Superior temporal gyrus (tissue), 1 donor: Measurements from ENCODE around the gene APOC4.
"Not testable (repeated sequence)": the region's sequence is repeated elsewhere in the genome, so short reads cannot be mapped to it uniquely, and the experiment has no call there.

ENCODE experiments used
- DNase-seq: peaks from one replicate; pipeline ENCODE4 v3.0.0-alpha.2; 2016; ENCODE audit errors: extremely low spot score

APOC4 gene

DNA sequence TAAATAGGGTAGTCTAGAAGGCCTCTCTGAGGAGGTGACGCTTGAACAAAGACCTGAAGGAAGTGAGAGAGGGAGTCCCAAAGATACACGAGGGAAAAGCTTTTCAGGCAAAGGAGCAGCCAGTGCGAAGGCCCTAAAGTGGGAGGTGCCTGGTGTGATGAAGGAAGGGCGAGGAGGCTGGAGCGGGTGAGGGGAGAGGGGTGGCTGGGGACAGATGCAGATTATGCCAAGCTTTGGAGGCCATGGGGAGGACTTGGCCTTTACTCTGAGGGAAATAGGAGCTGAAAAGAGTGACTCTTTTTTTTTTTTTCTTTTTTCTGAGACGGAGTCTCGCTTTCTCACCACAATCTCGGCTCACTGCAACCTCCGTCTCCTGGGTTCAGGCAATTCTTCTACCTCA lies 16.1 kb downstream of the APOC4 start:
- DNase-seq, result no peak

DNA sequence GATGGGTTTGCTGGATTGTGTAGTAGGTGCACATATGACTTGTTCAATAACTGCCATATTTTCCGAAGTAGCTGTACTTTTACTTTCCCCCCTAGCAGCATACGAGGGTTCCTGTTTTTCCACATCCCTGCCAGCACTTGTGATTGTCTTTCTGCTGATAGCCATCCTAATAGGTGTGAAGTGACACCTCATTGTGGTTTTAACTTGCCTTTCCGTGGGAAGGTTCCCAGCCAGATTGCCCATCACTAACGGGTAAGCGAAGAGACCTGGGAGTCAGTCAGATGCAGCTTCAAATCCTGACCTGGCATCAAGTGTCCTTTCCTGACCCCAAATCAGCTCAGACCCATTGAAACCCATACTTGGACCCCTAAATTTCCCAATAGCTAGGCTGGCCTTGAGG lies 17.7 kb downstream of the APOC4 start:
- DNase-seq, result no peak

DNA sequence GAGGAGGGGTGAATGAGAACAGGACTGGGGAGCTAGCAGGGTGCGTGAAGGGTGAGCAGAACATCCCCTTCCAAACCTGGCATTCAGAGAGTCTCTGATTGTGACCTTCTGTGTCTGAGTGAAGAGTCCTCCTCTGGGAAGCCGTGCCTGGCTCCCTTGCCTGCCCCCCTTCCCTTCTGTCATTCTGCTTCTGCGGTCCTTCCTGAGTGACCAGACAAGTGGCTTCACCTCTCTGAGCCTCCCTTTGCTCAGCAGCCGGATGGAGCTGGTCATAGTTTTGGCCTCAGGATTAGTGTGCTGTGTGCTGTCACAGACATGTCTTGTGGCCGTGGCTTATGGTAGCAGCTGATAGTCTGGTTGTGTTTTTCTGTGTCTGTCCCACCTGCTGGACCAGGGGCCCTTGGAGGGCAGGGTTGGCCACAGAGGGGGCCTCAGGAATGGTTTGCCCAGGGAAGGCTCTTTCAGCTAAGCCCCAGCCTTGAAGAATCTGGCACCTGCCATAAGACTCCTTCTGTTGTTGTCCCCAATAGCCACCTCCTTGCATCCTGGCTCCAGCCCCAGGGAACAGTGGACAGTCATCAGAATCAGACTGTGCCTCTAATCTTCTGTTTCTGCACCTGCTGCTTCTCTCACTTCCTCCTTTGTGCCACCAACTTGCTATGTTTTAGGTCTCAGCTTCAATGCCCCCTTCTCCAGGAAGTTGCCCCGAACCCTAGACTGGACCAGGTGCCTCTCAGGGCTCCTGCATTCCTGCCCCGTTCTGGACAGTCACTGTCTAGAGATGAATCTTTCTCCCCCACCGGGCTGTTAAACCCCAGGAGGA lies 19.1 kb downstream of the APOC4 start:
- no peak for DNase-seq

DNA sequence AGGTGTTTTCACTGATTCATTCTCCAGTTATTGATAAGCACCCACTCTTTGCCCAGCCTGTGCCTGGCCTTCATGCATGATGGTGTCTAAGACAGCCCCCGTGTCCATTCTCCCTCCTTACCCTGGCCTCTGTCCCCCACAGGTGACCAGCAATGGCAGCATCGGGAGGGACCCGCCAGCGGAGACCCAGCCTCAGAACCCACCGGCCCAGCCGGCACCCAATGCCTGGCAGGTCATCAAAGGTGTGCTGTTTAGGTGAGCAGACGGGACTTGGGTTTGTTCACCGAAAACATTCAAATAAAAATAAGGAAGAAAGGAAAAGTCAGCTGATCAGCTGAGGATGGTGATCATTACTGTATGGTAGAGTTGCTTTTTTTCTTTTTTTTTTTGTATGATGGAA lies 19.8 kb downstream of the APOC4 start:
- no peak for DNase-seq

DNA sequence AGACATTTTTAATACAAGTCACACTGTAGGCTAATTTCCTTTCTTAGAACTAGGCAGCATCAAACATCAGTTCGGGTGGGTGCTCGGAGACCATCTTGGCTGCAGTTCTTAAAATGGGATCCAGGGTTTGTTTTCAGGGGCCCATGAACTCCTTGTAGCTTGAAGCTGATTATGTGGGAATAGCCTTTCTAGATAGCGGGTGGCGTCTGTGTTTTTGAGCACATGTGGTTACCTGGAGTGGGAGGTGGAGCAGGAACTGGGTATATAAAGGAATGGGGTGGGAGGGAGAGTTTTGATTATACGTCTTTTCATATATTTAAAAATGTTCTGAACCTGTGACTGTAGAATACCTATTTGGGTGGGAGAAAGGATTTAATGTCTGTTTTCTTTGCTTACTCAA lies 26.1 kb downstream of the APOC4 start:
- no peak for DNase-seq

DNA sequence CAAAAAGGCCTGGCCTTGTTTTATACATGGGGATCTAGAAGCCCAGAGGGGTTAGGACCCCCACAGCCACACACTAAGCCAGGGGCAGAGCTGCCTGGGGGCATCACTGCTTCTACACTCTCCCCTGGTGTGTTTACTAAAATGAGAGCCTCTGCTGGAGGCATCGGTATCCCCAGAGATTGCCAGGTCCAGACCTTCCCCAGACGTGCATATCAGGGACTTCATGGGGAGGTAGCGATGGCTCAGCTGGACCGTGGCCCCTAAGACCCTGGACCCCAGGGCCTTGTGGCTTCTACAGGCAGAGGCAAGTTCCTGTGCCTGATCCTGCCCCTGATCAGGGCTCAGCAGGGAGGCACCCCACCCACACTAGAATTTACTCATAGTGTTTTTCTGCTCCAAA lies 26.6 kb downstream of the APOC4 start:
- no peak for DNase-seq

DNA sequence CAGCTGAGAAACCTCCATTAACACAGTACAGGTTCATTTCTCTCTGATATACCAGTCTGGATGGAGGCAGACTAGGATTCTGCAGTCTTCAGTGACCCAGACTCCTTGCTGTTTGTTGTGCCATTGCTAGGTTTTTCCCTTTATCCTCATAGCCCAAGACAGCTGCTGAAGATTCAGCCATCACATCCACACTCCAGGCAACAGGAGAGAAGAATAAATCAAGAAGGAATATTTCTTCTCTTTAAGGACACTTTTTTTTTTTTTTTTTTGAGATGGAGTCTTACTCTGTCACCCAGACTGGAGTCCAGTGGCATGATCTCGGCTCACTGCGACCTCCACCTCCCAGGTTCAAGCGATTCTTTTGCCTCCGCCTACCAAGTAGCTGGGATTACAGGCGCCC lies 27.4 kb downstream of the APOC4 start:
- no peak for DNase-seq

DNA sequence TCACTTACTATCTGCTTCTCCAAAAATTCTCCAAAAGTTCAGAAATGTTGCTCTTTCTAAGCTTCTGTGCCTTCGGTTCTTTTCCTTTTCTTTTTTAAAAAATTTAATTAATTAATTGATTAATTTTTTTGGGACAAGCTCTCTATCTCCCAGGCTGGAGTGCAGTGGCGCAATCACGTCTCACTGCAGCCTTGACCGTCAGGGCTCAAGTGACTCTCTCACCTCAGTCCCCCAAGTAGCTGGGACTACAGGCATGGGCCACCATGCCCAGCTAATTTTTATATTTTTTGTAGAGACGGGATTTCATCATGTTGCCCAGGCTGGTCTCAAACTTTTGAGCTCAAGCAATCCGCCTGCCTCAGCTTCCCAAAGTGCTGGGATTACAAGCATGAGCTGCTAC lies 29.4 kb downstream of the APOC4 start:
- DNase-seq, result not testable (repeated sequence)

DNA sequence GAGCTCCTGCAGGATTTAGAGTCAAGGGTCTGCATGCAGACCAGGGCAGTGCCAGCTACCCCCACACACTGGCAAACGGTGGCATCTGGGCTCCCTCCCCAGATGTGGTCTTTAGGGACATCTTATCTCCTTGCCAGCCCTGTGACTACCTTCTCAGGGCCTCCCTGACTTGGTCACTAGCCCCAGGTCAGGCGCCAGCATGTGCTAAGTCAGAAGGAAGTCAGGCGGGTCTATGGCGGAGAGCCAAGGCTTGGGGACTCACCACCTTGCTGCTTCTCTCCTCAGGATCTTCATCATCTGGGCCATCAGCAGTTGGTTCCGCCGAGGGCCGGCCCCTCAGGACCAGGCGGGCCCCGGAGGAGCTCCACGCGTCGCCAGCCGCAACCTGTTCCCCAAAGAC lies 30.8 kb downstream of the APOC4 start:
- no peak for DNase-seq

DNA sequence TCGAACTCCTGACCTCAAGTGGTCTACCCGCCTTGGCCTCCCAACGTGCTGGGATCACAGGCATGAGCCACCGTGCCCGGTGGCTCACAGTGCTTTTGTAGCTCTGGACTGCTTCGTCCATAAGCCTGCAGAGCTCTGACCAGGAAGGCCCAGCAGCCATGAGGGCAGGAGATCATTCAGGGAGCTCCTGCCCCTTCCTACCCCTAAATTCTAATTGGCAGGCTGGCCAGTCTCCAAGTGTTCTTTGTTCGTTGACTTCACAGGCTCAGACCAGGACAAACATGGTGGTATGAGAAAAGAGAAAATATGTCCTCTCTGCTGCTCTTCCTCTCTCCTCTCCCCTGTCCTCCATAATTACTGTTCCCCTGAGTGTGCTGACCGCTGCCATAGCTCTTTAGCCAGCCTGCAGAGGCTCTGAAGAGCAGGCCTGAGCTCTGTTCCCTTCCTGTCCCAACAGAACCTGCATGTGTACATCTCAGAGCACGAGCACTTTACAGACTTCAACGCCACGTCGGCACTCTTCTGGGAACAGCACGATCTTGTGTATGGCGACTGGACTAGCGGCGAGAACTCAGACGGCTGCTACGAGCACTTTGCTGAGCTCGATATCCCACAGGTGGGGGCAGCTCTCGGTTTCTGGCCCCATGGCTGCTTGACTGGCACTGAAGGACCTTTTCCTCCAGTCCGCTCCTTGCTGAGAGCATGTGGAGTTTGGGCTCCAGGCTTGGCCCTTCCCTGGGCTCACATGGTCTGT lies 32.1 kb downstream of the APOC4 start:
- DNase-seq, result no peak

DNA sequence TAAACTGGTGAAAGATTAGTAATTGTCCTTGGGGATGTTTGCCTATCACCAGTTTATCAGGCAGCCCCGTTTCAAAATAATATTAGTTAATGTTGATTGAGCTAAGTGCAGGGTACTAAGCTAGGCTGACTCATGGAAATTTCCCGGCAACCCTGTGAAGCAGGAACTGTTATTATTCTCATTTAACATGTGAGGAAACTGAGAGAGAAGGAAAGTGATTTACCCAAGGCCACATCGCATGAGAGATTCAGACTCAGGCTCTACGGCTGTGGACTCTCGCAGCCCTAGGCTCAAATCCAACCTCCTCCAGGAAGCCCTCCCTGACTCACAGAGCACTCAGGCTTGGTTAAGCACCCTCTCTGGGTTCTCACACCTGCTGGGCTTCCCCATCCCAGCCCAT lies 32.8 kb downstream of the APOC4 start:
- no peak for DNase-seq

DNA sequence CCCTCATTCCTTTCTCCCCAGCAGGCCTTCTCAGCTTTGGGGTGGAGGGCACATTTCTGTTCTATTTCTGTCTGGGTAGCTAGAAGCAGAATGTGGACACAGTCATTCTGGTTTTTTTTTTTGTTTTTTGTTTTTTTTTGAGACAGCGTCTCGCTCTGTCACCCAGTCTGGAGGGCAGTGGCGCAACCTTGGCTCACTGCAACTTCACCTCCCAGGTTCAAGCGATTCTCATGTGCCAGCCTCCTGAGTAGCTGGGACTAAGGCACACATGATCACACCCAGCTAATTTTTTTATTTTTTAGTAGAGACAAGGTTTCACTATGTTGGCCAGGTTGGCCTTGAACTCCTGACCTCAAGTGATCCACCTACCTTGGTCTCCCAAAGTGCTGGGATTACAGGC lies 33.4 kb downstream of the APOC4 start:
- no peak for DNase-seq

DNA sequence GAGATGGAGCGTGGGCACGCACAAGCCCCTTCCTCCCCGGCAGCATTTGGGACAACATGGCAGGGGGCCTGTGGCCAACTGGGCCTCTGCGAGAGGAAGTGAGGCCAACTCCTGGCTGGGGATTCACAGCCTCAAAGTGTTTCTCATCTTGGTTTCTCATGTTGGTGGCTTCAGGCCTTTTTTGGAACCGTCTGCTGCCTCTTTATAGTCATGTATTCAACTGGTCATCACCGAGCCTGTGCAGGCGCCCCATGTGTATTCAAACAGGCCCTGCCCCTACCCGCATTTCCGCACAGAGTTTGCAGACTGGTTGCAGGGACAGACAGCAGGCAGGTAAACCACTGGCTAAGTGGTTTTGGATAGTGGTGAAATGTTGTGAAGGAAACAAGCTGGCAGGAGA lies 42.0 kb downstream of the APOC4 start:
- no peak for DNase-seq

DNA sequence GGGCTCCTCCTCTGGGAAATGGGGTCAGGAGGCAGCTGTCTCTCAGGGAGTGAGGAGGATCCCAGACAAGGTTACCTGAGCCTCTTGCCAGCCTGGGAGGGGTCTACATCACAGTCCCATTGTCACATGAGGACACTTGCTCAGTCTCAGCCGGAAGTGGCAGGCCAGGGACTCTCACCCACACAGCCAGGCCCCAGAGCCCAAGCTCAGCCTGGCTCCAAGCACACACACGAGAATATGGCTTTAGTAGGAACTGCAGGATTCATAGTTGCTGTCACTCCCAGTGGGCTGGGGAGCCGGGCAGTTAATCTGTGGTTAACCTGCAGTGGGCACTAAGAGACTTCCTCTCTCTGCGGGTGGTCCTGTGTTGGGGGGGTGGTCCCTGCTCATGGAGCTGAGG lies 43.4 kb downstream of the APOC4 start:
- no peak for DNase-seq

DNA sequence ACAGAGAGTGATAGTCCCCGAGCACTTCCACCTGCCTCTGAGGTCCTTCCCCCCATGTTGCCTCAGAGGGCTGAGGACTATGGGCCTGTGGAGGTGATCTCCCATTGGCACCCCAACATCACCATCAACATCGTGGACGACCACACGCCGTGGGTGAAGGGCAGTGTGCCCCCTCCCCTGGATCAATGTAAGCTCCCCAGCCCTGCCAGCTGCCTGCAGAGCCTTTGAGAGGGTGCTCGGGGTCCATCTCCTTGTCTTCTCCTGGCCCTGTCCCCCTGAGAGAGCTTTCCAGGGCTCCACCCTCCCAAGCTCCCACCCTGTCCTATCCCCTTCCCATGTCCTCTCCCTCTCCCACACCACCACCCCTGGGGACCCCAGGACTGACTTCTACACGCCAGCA lies 44.4 kb downstream of the APOC4 start:
- DNase-seq, result no peak

DNA sequence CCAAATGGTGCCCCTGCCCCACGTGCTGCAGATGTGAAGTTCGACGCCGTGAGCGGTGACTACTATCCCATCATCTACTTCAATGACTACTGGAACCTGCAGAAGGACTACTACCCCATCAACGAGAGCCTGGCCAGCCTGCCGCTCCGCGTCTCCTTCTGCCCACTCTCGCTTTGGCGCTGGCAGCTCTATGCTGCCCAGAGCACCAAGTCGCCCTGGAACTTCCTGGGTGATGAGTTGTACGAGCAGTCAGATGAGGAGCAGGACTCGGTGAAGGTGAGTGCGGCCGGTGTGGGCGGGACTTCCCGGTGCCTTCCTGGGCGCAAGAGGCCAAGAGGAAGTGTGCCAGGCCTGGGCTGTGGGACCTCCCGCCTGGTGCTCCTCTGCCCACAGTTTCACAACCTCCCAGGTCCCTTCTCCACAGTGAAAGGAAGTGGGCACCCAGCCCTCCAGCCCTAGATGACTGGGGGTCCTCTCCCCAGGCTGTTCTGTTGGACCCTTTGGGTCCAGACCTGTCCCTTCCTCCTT lies 45.2 kb downstream of the APOC4 start:
- DNase-seq, result no peak

DNA sequence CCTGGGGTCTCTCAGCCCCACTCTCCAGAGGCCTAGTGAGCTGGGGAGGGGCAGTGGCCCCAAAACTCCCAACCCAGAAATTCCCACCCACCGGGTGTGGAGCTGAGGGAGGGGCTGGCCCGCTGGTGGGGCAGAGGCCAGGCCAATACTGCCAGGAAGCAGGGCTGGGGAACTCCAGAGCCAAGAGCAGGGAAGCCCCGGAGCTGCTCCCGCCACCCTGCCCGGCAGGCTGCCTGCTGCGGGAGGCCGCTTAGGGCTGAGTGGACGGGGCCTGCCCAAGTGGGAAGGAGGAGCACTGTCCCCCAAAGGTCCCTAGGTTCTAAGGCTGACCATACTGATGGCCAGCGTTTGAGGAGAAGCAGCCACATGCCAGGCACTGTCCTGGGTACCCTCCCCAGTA lies 46.2 kb downstream of the APOC4 start:
- DNase-seq, result no peak

DNA sequence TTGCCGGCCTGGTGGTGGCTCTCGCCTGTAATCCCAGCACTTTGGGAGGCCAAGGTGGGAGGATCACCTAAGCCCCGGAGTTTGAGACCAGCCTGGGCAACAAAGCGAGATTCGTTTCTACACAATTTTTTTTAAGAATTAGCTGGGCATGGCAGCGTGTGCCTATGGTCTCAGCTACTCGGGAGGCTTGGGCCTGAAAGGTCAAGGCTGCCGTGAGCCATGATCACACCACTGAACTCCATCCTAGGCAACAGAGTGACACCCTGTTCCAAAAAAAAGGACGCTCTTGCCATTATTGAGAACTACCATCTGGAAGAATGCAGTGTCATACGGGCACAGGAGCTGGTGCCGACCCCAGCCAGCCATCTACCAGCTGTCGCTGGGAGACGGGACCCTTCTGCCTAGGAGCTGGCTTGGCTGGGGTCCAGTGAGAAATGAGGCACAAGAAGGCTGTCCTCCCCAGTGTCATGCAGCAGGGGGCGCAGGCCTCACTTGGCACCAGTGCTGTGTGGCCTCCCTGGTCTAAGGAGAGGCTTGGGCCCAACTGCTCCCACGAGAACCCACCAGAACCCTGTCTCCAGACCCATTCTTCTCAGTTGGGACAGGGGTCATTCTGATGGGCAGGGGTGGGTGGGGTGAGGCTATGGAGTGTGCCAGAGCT lies 47.0 kb downstream of the APOC4 start:
- peak; percentile 63 for DNase-seq

DNA sequence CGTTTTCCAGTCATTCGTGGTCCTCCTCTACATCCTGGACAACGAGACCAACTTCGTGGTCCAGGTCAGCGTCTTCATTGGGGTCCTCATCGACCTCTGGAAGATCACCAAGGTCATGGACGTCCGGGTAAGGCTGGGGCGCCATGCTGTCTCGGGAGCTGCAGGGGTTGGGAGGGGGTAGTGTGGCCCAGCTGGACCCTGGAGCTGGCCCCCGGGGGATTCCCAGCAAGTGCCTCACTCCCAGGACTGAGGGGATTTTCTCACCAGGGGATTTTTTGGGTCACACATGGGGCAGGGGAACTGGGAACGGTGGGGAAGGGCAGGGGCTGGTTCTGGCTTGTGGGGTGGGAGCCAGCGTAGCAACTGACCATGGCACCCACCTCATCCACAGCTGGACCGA lies 48.4 kb downstream of the APOC4 start:
- no peak for DNase-seq

DNA sequence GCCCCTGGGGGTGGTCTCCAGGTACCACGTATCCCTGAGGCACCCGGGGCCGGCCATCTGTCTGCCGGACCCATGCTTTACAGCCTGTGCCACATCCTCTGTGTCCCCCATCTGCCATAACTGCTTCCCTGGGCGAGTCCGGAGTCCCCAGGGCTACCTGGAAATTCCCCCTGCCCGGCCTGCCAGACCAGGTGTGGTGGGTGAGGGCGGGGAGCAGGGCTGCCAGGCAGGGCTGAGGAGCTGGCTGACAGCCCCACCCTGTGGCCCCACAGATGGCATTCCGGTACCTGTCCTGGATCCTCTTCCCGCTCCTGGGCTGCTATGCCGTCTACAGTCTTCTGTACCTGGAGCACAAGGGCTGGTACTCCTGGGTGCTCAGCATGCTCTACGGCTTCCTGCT lies 48.9 kb downstream of the APOC4 start:
- DNase-seq, result no peak

DNA sequence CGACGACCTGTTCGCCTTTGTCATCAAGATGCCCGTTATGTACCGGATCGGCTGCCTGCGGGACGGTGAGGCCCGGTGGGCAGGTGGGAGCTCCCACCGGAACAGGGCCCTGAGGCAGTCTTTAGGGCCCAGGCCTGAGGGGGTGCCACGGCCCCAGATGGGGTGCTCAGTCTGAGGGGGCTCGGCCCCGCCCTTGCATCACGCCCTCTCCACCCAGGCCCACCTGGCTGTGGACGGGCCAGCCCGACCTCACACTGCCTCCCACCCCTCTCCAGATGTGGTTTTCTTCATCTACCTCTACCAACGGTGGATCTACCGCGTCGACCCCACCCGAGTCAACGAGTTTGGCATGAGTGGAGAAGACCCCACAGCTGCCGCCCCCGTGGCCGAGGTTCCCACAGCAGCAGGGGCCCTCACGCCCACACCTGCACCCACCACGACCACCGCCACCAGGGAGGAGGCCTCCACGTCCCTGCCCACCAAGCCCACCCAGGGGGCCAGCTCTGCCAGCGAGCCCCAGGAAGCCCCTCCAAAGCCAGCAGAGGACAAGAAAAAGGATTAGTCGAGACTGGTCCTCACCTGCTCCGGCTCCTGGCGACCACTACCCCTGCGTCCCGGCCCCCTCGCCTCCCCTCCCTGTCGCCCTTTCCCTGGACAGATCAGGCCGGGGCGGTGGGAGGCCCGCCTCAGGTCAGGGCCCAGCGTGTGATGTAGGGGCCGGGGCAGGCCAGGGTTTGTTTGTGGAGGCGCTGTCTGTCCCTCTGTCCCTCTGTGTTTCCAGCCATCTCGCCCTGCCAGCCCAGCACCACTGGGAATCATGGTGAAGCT lies 50.5 kb downstream of the APOC4 start:
- DNase-seq, result no peak

DNA sequence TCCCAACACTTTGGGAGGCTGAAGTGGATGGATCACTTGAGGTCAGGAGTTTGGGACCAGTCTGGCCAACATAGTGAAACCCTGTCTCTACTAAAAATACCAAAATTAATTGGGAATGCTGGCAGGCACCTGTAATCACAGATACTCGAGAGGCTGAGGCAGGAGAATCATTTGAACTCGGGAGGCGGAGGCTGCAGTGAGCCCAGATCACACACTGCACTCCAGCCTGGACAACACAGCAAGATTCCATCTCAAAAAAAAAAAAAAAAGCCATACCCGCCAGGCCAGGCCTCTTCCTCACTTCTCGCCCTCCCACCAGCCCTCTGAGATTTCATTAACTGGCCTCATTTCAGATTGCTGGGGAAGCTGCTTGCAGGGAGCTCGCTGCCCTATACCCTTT lies 51.5 kb downstream of the APOC4 start:
- no peak for DNase-seq
